CD4-positive, CD25-positive, alpha-beta regulatory T cell (primary cell): ENCODE results near the gene VPS26A. TPM values are rescaled to one million over a fixed set of nuclear protein-coding genes. Genes with fewer than 3 reads are reported as not detected.

Source experiments
- ATAC-seq, 2 donors: fragments of 150-1000 bp; cut with Tn5 transposase; one replicate each; pipeline ENCODE4 v1.10.0; 2021; ENCODE audit warnings: low read depth in 2 of 2, moderate number of reproducible peaks in 2 of 2, moderate library complexity in 1 of 2
- DNase-seq, 3 donors: peaks; one replicate each; pipeline versions ENCODE4 v3.0.0 to v3.0.0-alpha.2; 2012 to 2022; ENCODE audit warnings: mixed read lengths in 1 of 3
- H3K27ac ChIP-seq: one replicate; pipeline ENCODE4 v1.7.0; 2013; ENCODE audit warnings: mild to moderate bottlenecking, low read length; ENCODE audit not compliant: insufficient read depth, poor library complexity, severe bottlenecking
- H3K27me3 ChIP-seq: one replicate; pipeline ENCODE4 v1.7.0; 2013; ENCODE audit warnings: low read length; ENCODE audit not compliant: control insufficient read depth, insufficient read depth
- H3K36me3 ChIP-seq: one replicate; pipeline ENCODE4 v1.7.0; 2013; ENCODE audit warnings: mild to moderate bottlenecking, low read length, moderate library complexity; ENCODE audit not compliant: control insufficient read depth, insufficient read depth
- H3K4me1 ChIP-seq: 2 replicates; pipeline ENCODE4 v1.7.0; 2013; ENCODE audit warnings: mild to moderate bottlenecking, low read length; ENCODE audit not compliant: insufficient read depth, control insufficient read depth, poor library complexity, severe bottlenecking
- H3K4me3 ChIP-seq: one replicate; pipeline ENCODE4 v1.7.0; 2013; ENCODE audit warnings: low read depth, mild to moderate bottlenecking, low read length, moderate library complexity
- H3K9me3 ChIP-seq, 2 experiments: 1 replicate in 1 of 2; 2 replicates in 1 of 2; pipeline ENCODE4 v1.7.0; 2013; ENCODE audit warnings: low read length in 2 of 2, mild to moderate bottlenecking in 1 of 2, moderate library complexity in 1 of 2; ENCODE audit not compliant: control insufficient read depth in 2 of 2
- H3K27ac Mint-ChIP-seq, 3 donors: one replicate each; pipeline ENCODE4 v1.8.0; 2020 to 2022; ENCODE audit warnings: mild to moderate bottlenecking in 3 of 3, mixed read lengths in 3 of 3, moderate library complexity in 2 of 3
- H3K27me3 Mint-ChIP-seq: one replicate; pipeline ENCODE4 v1.8.0; 2022; ENCODE audit warnings: mild to moderate bottlenecking, mixed read lengths
- H3K36me3 Mint-ChIP-seq: one replicate; pipeline ENCODE4 v1.8.0; 2020; ENCODE audit warnings: mixed read lengths
- H3K4me1 Mint-ChIP-seq, 4 donors: one replicate each; pipeline ENCODE4 v1.8.0; 2020 to 2022; ENCODE audit warnings: mixed read lengths in 4 of 4, mild to moderate bottlenecking in 1 of 4
- H3K4me3 Mint-ChIP-seq, 4 donors: one replicate each; pipeline ENCODE4 v1.8.0; 2020 to 2022; ENCODE audit warnings: mild to moderate bottlenecking in 4 of 4, mixed read lengths in 4 of 4, moderate library complexity in 3 of 4
- H3K9me3 Mint-ChIP-seq, 7 donors: one replicate each; pipeline ENCODE4 v1.8.0; 2020 to 2022; ENCODE audit warnings: mixed read lengths in 7 of 7, mild to moderate bottlenecking in 3 of 7, moderate library complexity in 2 of 7
- polyA plus RNA-seq, 4 donors: library from polyadenylated mRNA; unstranded; fragments of 300-500 nt; fragmentation: Illumina TruSeq; gene quantifications; one replicate each; pipeline ENCODE4 v1.2.3, GENCODE V29; 2021
- total RNA-seq: library from RNA; stranded (reverse); gene quantifications from one replicate; pipeline ENCODE4 v1.2.3, GENCODE V29; 2022

Gene VPS26A
- total and polyA plus RNA-seq, 5 donors from 2014 or later, result 40.3 to 55.5 (median 44.1) TPM

- ATAC-seq, result no peak
- H3K9me3 Mint-ChIP-seq, result peaks cover 0 to 8% (median 1%) of the 10 kb centered on the region in 7 donors
- H3K36me3 Mint-ChIP-seq, result peaks cover 28% of the 10 kb centered on the region
- no peak overlapping the region for H3K4me3 Mint-ChIP-seq
- H3K9me3 ChIP-seq, result no peaks in the 10 kb centered on the region
- H3K4me1 Mint-ChIP-seq, result peaks cover 2 to 8% (median 5%) of the 10 kb centered on the region in 4 donors
- H3K27me3 Mint-ChIP-seq, result no peaks in the 10 kb centered on the region
- no peak overlapping the region for H3K4me3 ChIP-seq
- no peak overlapping the region for H3K27ac ChIP-seq
- no peaks in the 10 kb centered on the region for H3K27me3 ChIP-seq
- no peak for DNase-seq
- H3K36me3 ChIP-seq, result peaks cover 40% of the 10 kb centered on the region
- H3K4me1 ChIP-seq, result peaks cover 7% of the 10 kb centered on the region
- peak overlapping the region in 2 of 3 donors; percentile 1 to 21 for H3K27ac Mint-ChIP-seq
These were observed 86.0 kb downstream of the VPS26A start for GRCh38 chr10:69209787-69210484.

DNA sequence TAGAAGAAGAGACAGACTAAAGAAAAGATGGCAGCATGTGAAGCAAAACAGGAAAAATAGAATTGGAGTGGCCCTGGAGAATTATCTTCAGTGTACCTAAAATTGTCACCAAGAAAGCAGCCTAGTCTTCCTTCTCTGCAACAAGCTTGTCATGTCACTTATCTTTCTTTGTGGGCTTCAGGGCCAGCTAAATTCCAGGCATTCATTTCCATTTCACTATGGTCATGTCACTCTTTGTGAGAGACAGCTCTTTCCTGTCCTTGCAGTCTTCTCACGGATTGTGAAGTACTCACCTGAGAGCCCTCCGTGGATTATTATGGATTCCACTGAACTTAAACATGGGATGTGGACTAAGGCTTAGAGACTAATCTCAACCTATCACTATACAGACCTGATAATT, 87.1 kb downstream of the VPS26A start:
- Histone ChIP-seq H3K9me3 (no peaks in the 10 kb centered on the region), H3K36me3 (peaks cover 31% of the 10 kb centered on the region), H3K4me1 (no peaks in the 10 kb centered on the region), H3K27me3 (peaks cover under 1% of the 10 kb centered on the region), H3K27ac (no peak overlapping the region), H3K4me3 (no peak overlapping the region)
- DNase-seq (no peak), ATAC-seq (no peak)
- Mint-ChIP-seq H3K27me3 (no peaks in the 10 kb centered on the region), H3K4me3 (no peak overlapping the region), H3K36me3 (peaks cover 24% of the 10 kb centered on the region), H3K9me3 (peaks cover 0 to 8% (median 1%) of the 10 kb centered on the region in 7 donors), H3K27ac (peak overlapping the region in 1 of 3 donors; percentile 53), H3K4me1 (peaks cover 7 to 14% (median 11%) of the 10 kb centered on the region in 4 donors)

DNA sequence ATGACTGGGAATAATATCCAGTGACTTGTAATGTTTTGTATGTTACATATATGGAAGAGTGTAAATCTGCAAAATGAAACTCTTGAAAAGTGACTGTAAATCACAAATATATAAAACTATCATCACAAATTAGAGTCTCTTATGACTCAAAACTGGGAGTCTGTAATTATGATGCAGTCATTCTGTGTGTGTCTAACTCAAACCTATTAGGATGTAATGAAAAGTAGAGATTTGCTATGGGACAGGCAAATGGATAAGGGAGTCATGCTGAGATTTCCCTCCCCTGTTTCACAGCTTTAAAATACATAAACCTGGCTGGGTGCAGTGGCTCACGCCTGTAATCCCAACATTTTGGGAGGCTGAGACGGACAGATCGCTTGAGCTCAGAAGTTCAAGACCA, 87.5 kb downstream of the VPS26A start:
- H3K9me3 ChIP-seq, result no peaks in the 10 kb centered on the region
- Mint-ChIP-seq H3K4me1 (peaks cover 5 to 14% (median 10%) of the 10 kb centered on the region in 4 donors), H3K9me3 (peaks cover 0 to 8% (median 1%) of the 10 kb centered on the region in 7 donors), H3K27ac (no peak overlapping the region), H3K36me3 (peaks cover 20% of the 10 kb centered on the region), H3K4me3 (no peak overlapping the region), H3K27me3 (no peaks in the 10 kb centered on the region)
- peaks cover 28% of the 10 kb centered on the region for H3K36me3 ChIP-seq
- no peak overlapping the region for H3K4me3 ChIP-seq
- H3K27ac ChIP-seq, result no peak overlapping the region
- peaks cover 2% of the 10 kb centered on the region for H3K27me3 ChIP-seq
- DNase-seq (no peak), ATAC-seq (no peak)
- no peaks in the 10 kb centered on the region for H3K4me1 ChIP-seq

GRCh38 chr10:69213591-69214311, 89.8 kb downstream of the VPS26A start:
- DNase-seq (no peak), ATAC-seq (no peak)
- H3K9me3 Mint-ChIP-seq, result peaks cover 0 to 8% (median 1%) of the 10 kb centered on the region in 7 donors
- H3K27me3 ChIP-seq, result peaks cover 2% of the 10 kb centered on the region
- peaks cover 4% of the 10 kb centered on the region for H3K36me3 Mint-ChIP-seq
- H3K27ac Mint-ChIP-seq, result no peak overlapping the region
- H3K9me3 ChIP-seq, result no peaks in the 10 kb centered on the region
- H3K4me3 Mint-ChIP-seq, result no peak overlapping the region
- H3K4me1 Mint-ChIP-seq, result peaks cover 5 to 19% (median 11%) of the 10 kb centered on the region in 4 donors
- peaks cover 9% of the 10 kb centered on the region for H3K36me3 ChIP-seq
- H3K4me1 ChIP-seq, result no peaks in the 10 kb centered on the region
- H3K4me3 ChIP-seq, result no peak overlapping the region
- H3K27ac ChIP-seq, result no peak overlapping the region
- H3K27me3 Mint-ChIP-seq, result no peaks in the 10 kb centered on the region

- Histone ChIP-seq H3K27me3 (peaks cover 2% of the 10 kb centered on the region), H3K27ac (no peak overlapping the region), H3K4me1 (no peaks in the 10 kb centered on the region), H3K36me3 (no peaks in the 10 kb centered on the region), H3K9me3 (no peaks in the 10 kb centered on the region), H3K4me3 (no peak overlapping the region)
- H3K36me3 Mint-ChIP-seq, result no peaks in the 10 kb centered on the region
- peaks cover 5 to 22% (median 11%) of the 10 kb centered on the region in 4 donors for H3K4me1 Mint-ChIP-seq
- H3K4me3 Mint-ChIP-seq, result no peak overlapping the region
- DNase-seq (no peak), ATAC-seq (no peak)
- peaks cover 0 to 8% (median 1%) of the 10 kb centered on the region in 7 donors for H3K9me3 Mint-ChIP-seq
- H3K27me3 Mint-ChIP-seq, result no peaks in the 10 kb centered on the region
- no peak overlapping the region for H3K27ac Mint-ChIP-seq
These were observed 90.7 kb downstream of the VPS26A start for GRCh38 chr10:69214666-69215131.

GRCh38 chr10:69215405-69216171, 91.6 kb downstream of the VPS26A start:
- peak overlapping the region; percentile 30 for H3K4me3 ChIP-seq
- Mint-ChIP-seq H3K27me3 (no peaks in the 10 kb centered on the region), H3K4me1 (peaks cover 5 to 23% (median 12%) of the 10 kb centered on the region in 4 donors), H3K27ac (no peak overlapping the region), H3K36me3 (no peaks in the 10 kb centered on the region), H3K4me3 (peak overlapping the region in 1 of 4 donors; percentile 56), H3K9me3 (peaks cover 0 to 8% (median 1%) of the 10 kb centered on the region in 7 donors)
- H3K27me3 ChIP-seq, result peaks cover 2% of the 10 kb centered on the region
- no peaks in the 10 kb centered on the region for H3K4me1 ChIP-seq
- no peaks in the 10 kb centered on the region for H3K9me3 ChIP-seq
- H3K27ac ChIP-seq, result no peak overlapping the region
- ATAC-seq (no peak), DNase-seq (peak in 1 of 3 donors; percentile 30)
- no peaks in the 10 kb centered on the region for H3K36me3 ChIP-seq

DNA sequence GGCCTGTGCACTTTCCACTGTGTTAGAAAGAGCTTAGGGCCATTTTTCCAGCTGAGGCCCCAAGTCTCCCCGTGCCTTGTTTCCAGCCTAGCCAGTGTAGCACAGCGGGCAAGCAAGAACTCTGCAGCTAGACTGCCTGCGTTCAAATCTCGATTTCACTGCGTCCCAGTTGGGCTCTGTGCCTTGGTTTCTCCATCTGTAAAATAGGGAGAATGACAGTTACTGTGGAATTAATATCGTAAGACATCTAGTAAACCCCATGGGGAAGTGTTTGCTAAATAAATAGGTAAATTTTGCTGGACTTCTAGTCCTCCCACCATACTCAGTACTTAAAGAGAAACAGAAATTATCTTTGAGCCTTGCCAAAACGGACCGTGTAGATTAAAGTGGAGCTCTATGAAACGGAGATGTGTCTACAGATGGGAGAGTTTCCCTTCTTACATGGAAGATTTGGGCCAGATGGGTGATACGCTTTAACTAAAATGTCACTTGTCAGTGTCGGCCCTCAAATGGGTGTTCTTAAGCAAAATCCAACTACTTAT, 92.7 kb downstream of the VPS26A start:
- Mint-ChIP-seq H3K4me1 (peaks cover 5 to 23% (median 13%) of the 10 kb centered on the region in 4 donors), H3K4me3 (no peak overlapping the region), H3K27ac (no peak overlapping the region), H3K9me3 (peaks cover 0 to 8% (median 1%) of the 10 kb centered on the region in 7 donors), H3K36me3 (no peaks in the 10 kb centered on the region), H3K27me3 (no peaks in the 10 kb centered on the region)
- peaks cover under 1% of the 10 kb centered on the region for H3K4me1 ChIP-seq
- DNase-seq, result no peak
- H3K27me3 ChIP-seq, result peaks cover 2% of the 10 kb centered on the region
- ATAC-seq, result no peak
- H3K9me3 ChIP-seq, result no peaks in the 10 kb centered on the region
- no peaks in the 10 kb centered on the region for H3K36me3 ChIP-seq
- H3K4me3 ChIP-seq, result no peak overlapping the region
- no peak overlapping the region for H3K27ac ChIP-seq
